Esophagus muscularis mucosa (tissue), 4 donors: ENCODE data around the gene AP3S2. TPM values are rescaled to one million over a fixed set of nuclear protein-coding genes. Genes with fewer than 3 reads are reported as not detected.

Experiments used
- DNase-seq: peaks from one replicate; pipeline ENCODE4 v3.0.0-alpha.2; 2017; ENCODE audit errors: extremely low spot score
- H3K27ac ChIP-seq, 4 donors: fragments of 200-600 bp; sonication (generic); replicated peaks in 1 of 4; 1 replicate in 3 of 4; 2 replicates in 1 of 4; pipeline ENCODE4 v1.5.1; 2016 to 2019; ENCODE audit warnings: mild to moderate bottlenecking in 1 of 4
- H3K27me3 ChIP-seq, 4 donors: fragments of 200-600 bp; sonication (generic); one replicate each; pipeline versions ENCODE4 v1.5.1 to v1.6.0; 2016 to 2019
- H3K36me3 ChIP-seq, 4 donors: fragments of 200-600 bp; sonication (generic); one replicate each; pipeline ENCODE4 v1.5.1; 2016 to 2019
- H3K4me1 ChIP-seq, 4 donors: fragments of 200-600 bp; sonication (generic); one replicate each; pipeline ENCODE4 v1.5.1; 2016 to 2019
- H3K4me3 ChIP-seq, 4 donors: fragments of 200-600 bp; sonication (generic); 1 replicate in 2 of 4; 2 replicates in 2 of 4; pipeline ENCODE4 v1.5.1; 2016 to 2019; ENCODE audit warnings: mild to moderate bottlenecking in 4 of 4, moderate library complexity in 1 of 4
- H3K9me3 ChIP-seq, 4 donors: fragments of 200-600 bp; sonication (generic); 1 replicate in 3 of 4; 2 replicates in 1 of 4; pipeline ENCODE4 v1.5.1; 2016 to 2019
- CTCF ChIP-seq, 3 experiments: fragments of 200-600 bp in 2 of 3; fragments of 450-650 bp in 1 of 3; sonication (generic) in 2 of 3; IDR thresholded peaks; one replicate each; pipeline ENCODE4 v1.5.1; 2017 to 2019; ENCODE audit warnings: antibody characterized with exemption in 3 of 3, mild to moderate bottlenecking in 2 of 3, moderate library complexity in 1 of 3
- EP300 ChIP-seq: sonication (generic); formaldehyde crosslinking; IDR thresholded peaks from one replicate; pipeline ENCODE4 v1.6.1; 2017; ENCODE audit warnings: antibody characterized with exemption
- POLR2A ChIP-seq: fragments of 450-650 bp; IDR thresholded peaks from one replicate; pipeline ENCODE4 v1.6.1; 2017; ENCODE audit warnings: antibody characterized with exemption, moderate library complexity, mild to moderate bottlenecking, low read depth
- POLR2AphosphoS5 ChIP-seq, 2 donors: sonication (generic); formaldehyde crosslinking; IDR thresholded peaks; one replicate each; pipeline ENCODE4 v1.6.1; 2017; ENCODE audit warnings: antibody characterized with exemption in 2 of 2
- WGBS: methylation state at CpG from one replicate; pipeline ENCODE4 v1.1.5; 2018; 5-methylcytosine and 5-hydroxymethylcytosine counted together
- intact Hi-C: fragments of 100-400 bp; cut with DNase I; formaldehyde crosslinking; loops from one replicate; pipeline ENCODE4 v1.15.1; 2023
- small RNA-seq, 3 donors: library from RNA; depleted of rRNA; stranded (forward); fragments of <200 nt; gene quantifications; one replicate each; pipeline ENCODE3, GENCODE V24; 2016
- total RNA-seq, 4 donors: library from RNA; depleted of rRNA; stranded (reverse); fragments of >200 nt; gene quantifications; one replicate each; pipeline versions ENCODE4 v1.1.0 to v1.2.1, GENCODE V29; 2016

The AP3S2 gene
- total RNA-seq, 4 donors from 2014 or later, result 26.8 to 43.2 (median 37.3) TPM

GRCh38 chr15:89781055-89781454 lies 112.7 kb downstream of the AP3S2 start:
- Histone ChIP-seq H3K27ac (no peak overlapping the region), H3K4me1 (peaks cover 8 to 11% (median 10%) of the 10 kb centered on the region in 4 donors), H3K36me3 (no peaks in the 10 kb centered on the region), H3K9me3 (no peaks in the 10 kb centered on the region), H3K27me3 (no peaks in the 10 kb centered on the region), H3K4me3 (no peak overlapping the region)
- intact Hi-C loops, result no loop called here
- TF ChIP-seq CTCF (IDR thresholded peaks at IDR 0.05) (no peak), POLR2AphosphoS5 (IDR thresholded peaks at IDR 0.05) (no peak), POLR2A (no peak), EP300 (no peak)
- no peak for DNase-seq
- WGBS, result 75% methylated on average over 4 of the region's 6 CpGs

- 87% methylated on average over 6 of the region's 6 CpGs for WGBS
- no peak for DNase-seq
- no peak overlapping the region for H3K27ac ChIP-seq
These were observed 113.2 kb downstream of the AP3S2 start for GRCh38 chr15:89780601-89781000.

More at GRCh38 chr15:89780601-89781000, 113.2 kb downstream of the AP3S2 start:
- Histone ChIP-seq H3K4me3 (no peak overlapping the region), H3K27me3 (no peaks in the 10 kb centered on the region), H3K36me3 (no peaks in the 10 kb centered on the region), H3K9me3 (no peaks in the 10 kb centered on the region), H3K4me1 (peaks cover 11 to 15% (median 14%) of the 10 kb centered on the region in 4 donors)
- TF ChIP-seq EP300, result no peak
- no peak for TF ChIP-seq CTCF (IDR thresholded peaks at IDR 0.05)
- no peak for TF ChIP-seq POLR2A
- TF ChIP-seq POLR2AphosphoS5 (IDR thresholded peaks at IDR 0.05), result no peak
- intact Hi-C loops, result no loop called here

Small RNAs within 50 kb of the gene (small RNA-seq; reads per million reads assigned to genes)
- gene MIR5009 (0 to 0.19 (median 0) reads per million in 3 donors), gene MIR5094 (0 reads per million in 3 donors), gene RNU6-1111P (0 reads per million in 3 donors), gene RNU7-111P (0 reads per million in 3 donors)

Other genes with a start within 250 kb of the AP3S2 start
- 10 to 100 TPM; 10.8 to 23.6 (median 18.9) TPM for gene KIF7, start 238.5 kb downstream of the AP3S2 start, total RNA-seq
- 1 to 10 TPM in 3 of 4 donors, under 1 TPM in 1; 0.99 to 5.8 (median 2.8) TPM for gene PLIN1, start 214.6 kb downstream of the AP3S2 start, total RNA-seq
- gene PEX11A, start 203.2 kb downstream of the AP3S2 start, total RNA-seq, result 10 to 100 TPM; 10.8 to 20.2 (median 15.4) TPM
- under 1 TPM in 3 of 4 donors, not detected in 1; 0.13 to 0.42 (median 0.17) TPM for gene WDR93, start 203.2 kb downstream of the AP3S2 start, total RNA-seq
- gene MESP1, start 142.7 kb downstream of the AP3S2 start, total RNA-seq, result 1 to 10 TPM in 2 of 4 donors, under 1 TPM in 2; 0.50 to 2.8 (median 1.7) TPM
- gene MESP2, start 117.7 kb downstream of the AP3S2 start, total RNA-seq, result not detected
- gene ANPEP, start 79.1 kb downstream of the AP3S2 start, total RNA-seq, result 10 to 100 TPM in 2 of 4 donors, 1 to 10 TPM in 2; 7.5 to 22.0 (median 14.4) TPM
- gene ARPIN, start 19.0 kb upstream of the AP3S2 start, total RNA-seq, result 10 to 100 TPM; 19.9 to 26.6 (median 25.4) TPM
- gene ZNF710, start 107.3 kb upstream of the AP3S2 start, total RNA-seq, result 10 to 100 TPM in 2 of 4 donors, 1 to 10 TPM in 2; 6.6 to 13.8 (median 10.1) TPM
- 100 to 1,000 TPM; 119 to 228 (median 171) TPM for gene IDH2, start 208.5 kb upstream of the AP3S2 start, total RNA-seq